Spinal cord (tissue), 10 donors: ENCODE data around the gene CHRDL1. TPM values are rescaled to one million over a fixed set of nuclear protein-coding genes. Genes with fewer than 3 reads are reported as not detected.

Experiments used
- DNase-seq, 6 donors: peaks; one replicate each; pipeline versions ENCODE4 v3.0.0 to v3.0.0-alpha.2; 2013 to 2015; ENCODE audit warnings: low spot score in 6 of 6, low read depth in 4 of 6
- H3K27ac ChIP-seq: one replicate; pipeline ENCODE4 v1.5.1; 2013; ENCODE audit warnings: low read depth, low read length, control low read depth
- H3K27me3 ChIP-seq: one replicate; pipeline ENCODE4 v1.6.1; 2013; ENCODE audit warnings: low read length; ENCODE audit not compliant: control insufficient read depth, insufficient read depth
- H3K36me3 ChIP-seq: one replicate; pipeline ENCODE4 v1.6.1; 2013; ENCODE audit warnings: low read length; ENCODE audit not compliant: control insufficient read depth, insufficient read depth
- H3K4me1 ChIP-seq: one replicate; pipeline ENCODE4 v1.6.1; 2013; ENCODE audit warnings: low read length; ENCODE audit not compliant: control insufficient read depth, insufficient read depth
- H3K4me3 ChIP-seq: one replicate; pipeline ENCODE4 v1.5.1; 2013; ENCODE audit warnings: low read depth, low read length, control low read depth
- H3K9me3 ChIP-seq: one replicate; pipeline ENCODE4 v1.6.1; 2013; ENCODE audit warnings: low read length; ENCODE audit not compliant: control insufficient read depth, insufficient read depth
- WGBS: methylation state at CpG from one replicate; pipeline ENCODE4 v1.1.5; 2013; ENCODE audit warnings: missing lambda C conversion rate; ENCODE audit not compliant: insufficient coverage; 5-methylcytosine and 5-hydroxymethylcytosine counted together
- polyA plus RNA-seq, 2 donors: library from polyadenylated mRNA; unstranded; fragments of 120-200 nt; gene quantifications; one replicate each; pipeline ENCODE4 v1.2.1, GENCODE V29; 2013; ENCODE audit not compliant: insufficient read length in 2 of 2
- total RNA-seq, 2 donors: library from RNA; depleted of rRNA in 1 of 2; stranded (reverse); fragments of 120-200 nt in 1 of 2; fragments of >200 nt in 1 of 2; gene quantifications; one replicate each; pipeline versions ENCODE4 v1.2.3 to v1.2.4, GENCODE V29; 2013 to 2014
- donor health status: healthy.

The CHRDL1 gene
- total and polyA plus RNA-seq, 4 donors, result 8.1 to 13.5 (median 10.7) TPM

GRCh38 chrX:110748256-110748806 is 47.3 kb downstream of the CHRDL1 start:
- Histone ChIP-seq H3K4me1 (no peaks in the 10 kb centered on the region), H3K27ac (no peak overlapping the region), H3K9me3 (no peaks in the 10 kb centered on the region), H3K4me3 (no peak overlapping the region), H3K36me3 (no peaks in the 10 kb centered on the region), H3K27me3 (peaks cover 8% of the 10 kb centered on the region)
- DNase-seq, result no peak
- 57% methylated on average over 1 of the region's 3 CpGs for WGBS

- no peaks in the 10 kb centered on the region for H3K4me1 ChIP-seq
- WGBS, result 90% methylated on average over 2 of the region's 4 CpGs
- H3K27me3 ChIP-seq, result peaks cover 8% of the 10 kb centered on the region
- no peak overlapping the region for H3K4me3 ChIP-seq
- DNase-seq, result no peak
- no peak overlapping the region for H3K27ac ChIP-seq
- H3K9me3 ChIP-seq, result no peaks in the 10 kb centered on the region
- H3K36me3 ChIP-seq, result no peaks in the 10 kb centered on the region
These were observed 49.6 kb downstream of the CHRDL1 start for GRCh38 chrX:110746014-110746413.

GRCh38 chrX:110745288-110745687 is 50.3 kb downstream of the CHRDL1 start:
- Histone ChIP-seq H3K4me1 (no peaks in the 10 kb centered on the region), H3K27me3 (peaks cover 8% of the 10 kb centered on the region), H3K36me3 (no peaks in the 10 kb centered on the region), H3K27ac (no peak overlapping the region), H3K9me3 (no peaks in the 10 kb centered on the region), H3K4me3 (no peak overlapping the region)
- no peak for DNase-seq
- whole genome bisulfite sequencing, result 29% methylated on average over 2 of the region's 2 CpGs

GRCh38 chrX:110743679-110744340 is 51.8 kb downstream of the CHRDL1 start:
- no peak overlapping the region for H3K27ac ChIP-seq
- 39% methylated on average over 3 of the region's 5 CpGs for WGBS

GRCh38 chrX:110741213-110741796 is 54.3 kb downstream of the CHRDL1 start:
- Histone ChIP-seq H3K9me3 (no peaks in the 10 kb centered on the region), H3K27me3 (peaks cover 4% of the 10 kb centered on the region), H3K4me3 (no peak overlapping the region), H3K36me3 (no peaks in the 10 kb centered on the region), H3K4me1 (no peaks in the 10 kb centered on the region), H3K27ac (no peak overlapping the region)
- DNase-seq, result no peak
- WGBS, result 50% methylated on average over 1 of the region's 1 CpG

More at GRCh38 chrX:110743679-110744340, 51.8 kb downstream of the CHRDL1 start:
- no peaks in the 10 kb centered on the region for H3K36me3 ChIP-seq
- no peaks in the 10 kb centered on the region for H3K4me1 ChIP-seq
- peak in 1 of 6 donors; percentile 38 for DNase-seq
- H3K27me3 ChIP-seq, result peaks cover 6% of the 10 kb centered on the region
- H3K9me3 ChIP-seq, result no peaks in the 10 kb centered on the region
- no peak overlapping the region for H3K4me3 ChIP-seq

- peaks cover 11% of the 10 kb centered on the region for H3K27me3 ChIP-seq
- WGBS, result 100% methylated on average over 1 of the region's 3 CpGs
- no peak overlapping the region for H3K27ac ChIP-seq
- H3K4me1 ChIP-seq, result no peaks in the 10 kb centered on the region
- peak in 1 of 6 donors; percentile 2 for DNase-seq
- H3K9me3 ChIP-seq, result no peaks in the 10 kb centered on the region
- no peaks in the 10 kb centered on the region for H3K36me3 ChIP-seq
- H3K4me3 ChIP-seq, result no peak overlapping the region
These were observed 60.6 kb downstream of the CHRDL1 start for GRCh38 chrX:110734894-110735541.

GRCh38 chrX:110734271-110734670 is 61.3 kb downstream of the CHRDL1 start:
- Histone ChIP-seq H3K36me3 (no peaks in the 10 kb centered on the region), H3K4me1 (no peaks in the 10 kb centered on the region), H3K27me3 (peaks cover 11% of the 10 kb centered on the region), H3K9me3 (no peaks in the 10 kb centered on the region), H3K4me3 (no peak overlapping the region), H3K27ac (no peak overlapping the region)
- WGBS, result 20% methylated on average over 1 of the region's 1 CpG
- DNase-seq, result no peak

GRCh38 chrX:110733166-110733565 is 62.5 kb downstream of the CHRDL1 start:
- H3K4me3 ChIP-seq, result no peak overlapping the region
- DNase-seq, result no peak
- H3K36me3 ChIP-seq, result no peaks in the 10 kb centered on the region
- 86% methylated on average over 2 of the region's 2 CpGs for WGBS
- H3K27ac ChIP-seq, result no peak overlapping the region
- no peaks in the 10 kb centered on the region for H3K9me3 ChIP-seq
- H3K27me3 ChIP-seq, result peaks cover 15% of the 10 kb centered on the region
- H3K4me1 ChIP-seq, result no peaks in the 10 kb centered on the region

GRCh38 chrX:110732266-110732665 is 63.4 kb downstream of the CHRDL1 start:
- no peak overlapping the region for H3K4me3 ChIP-seq
- no peak overlapping the region for H3K27ac ChIP-seq
- no peaks in the 10 kb centered on the region for H3K4me1 ChIP-seq
- peaks cover 15% of the 10 kb centered on the region for H3K27me3 ChIP-seq
- H3K36me3 ChIP-seq, result no peaks in the 10 kb centered on the region
- WGBS, result 33% methylated on average over 1 of the region's 6 CpGs
- H3K9me3 ChIP-seq, result no peaks in the 10 kb centered on the region
- DNase-seq, result peak in 1 of 6 donors; percentile 80
